GM12878 (cell line): ENCODE measurements around the gene ITCH.

Experiments
- CTCF ChIP-seq, 3 experiments: IDR thresholded peaks in 2 of 3; conservative IDR thresholded peaks in 1 of 3; 2 replicates each; pipeline ENCODE4 v1.5.1; 2011; ENCODE audit warnings: low read depth in 3 of 3, low read length in 3 of 3, mild to moderate bottlenecking in 3 of 3, control low read depth in 2 of 3, moderate library complexity in 2 of 3, inconsistent platforms in 1 of 3, mixed read lengths in 1 of 3; ENCODE audit not compliant: control insufficient read depth in 2 of 3, insufficient read depth in 1 of 3; ENCODE audit errors: extremely low read depth in 1 of 3
- ELK1 ChIP-seq: IDR thresholded peaks from 2 replicates; pipeline ENCODE4 v1.6.1; 2012; ENCODE audit warnings: low read depth, low read length, improper control_type of control experiment
- LARP7 ChIP-seq: fragments of 450-650 bp; IDR thresholded peaks from 2 replicates; pipeline ENCODE4 v1.6.1; 2017; ENCODE audit warnings: mild to moderate bottlenecking
- MYC ChIP-seq: IDR thresholded peaks from 2 replicates; pipeline ENCODE4 v1.6.1; 2011; ENCODE audit warnings: mild to moderate bottlenecking, low read length, moderate library complexity, inconsistent platforms; ENCODE audit not compliant: insufficient read depth, insufficient replicate concordance, insufficient read length, severe bottlenecking
- POLR2AphosphoS5 ChIP-seq: IDR thresholded peaks from 2 replicates; pipeline ENCODE4 v1.6.1; 2011; ENCODE audit warnings: mild to moderate bottlenecking, low read length, inconsistent platforms
- TAF1 ChIP-seq: IDR thresholded peaks from 2 replicates; pipeline ENCODE4 v1.6.1; 2011; ENCODE audit warnings: mild to moderate bottlenecking, low read depth, low read length, borderline replicate concordance
- ZNF274 ChIP-seq: IDR thresholded peaks from one replicate; pipeline ENCODE4 v1.8.0; 2011; ENCODE audit not compliant: insufficient read length, insufficient read depth
- ZSCAN29 ChIP-seq: fragments of 450-650 bp; IDR thresholded peaks from 2 replicates; pipeline ENCODE4 v1.6.1; 2017; ENCODE audit warnings: mild to moderate bottlenecking, moderate library complexity
- TF ChIP-seq, protein P1 (sequence below): IDR thresholded peaks from 2 replicates; pipeline ENCODE4 v1.6.1; 2012; ENCODE audit warnings: low read depth, low read length, improper control_type of control experiment

- TF ChIP-seq LARP7 (no peak), CTCF (IDR thresholded peaks at IDR 0.05 in 2 of 3, conservative IDR thresholded peaks at IDR 0.05 in 1 of 3; ENCODE audit: control insufficient read depth in 2 of 3, extremely low read depth in 1 of 3, insufficient read depth in 1 of 3, low read depth in 3 of 3, low read length in 3 of 3) (no peak), TAF1 (no peak), POLR2AphosphoS5 (no peak), ELK1 (no peak), MYC (no peak), ZSCAN29 (no peak), ZNF274 (no peak)
- TF ChIP-seq, protein P1, sequence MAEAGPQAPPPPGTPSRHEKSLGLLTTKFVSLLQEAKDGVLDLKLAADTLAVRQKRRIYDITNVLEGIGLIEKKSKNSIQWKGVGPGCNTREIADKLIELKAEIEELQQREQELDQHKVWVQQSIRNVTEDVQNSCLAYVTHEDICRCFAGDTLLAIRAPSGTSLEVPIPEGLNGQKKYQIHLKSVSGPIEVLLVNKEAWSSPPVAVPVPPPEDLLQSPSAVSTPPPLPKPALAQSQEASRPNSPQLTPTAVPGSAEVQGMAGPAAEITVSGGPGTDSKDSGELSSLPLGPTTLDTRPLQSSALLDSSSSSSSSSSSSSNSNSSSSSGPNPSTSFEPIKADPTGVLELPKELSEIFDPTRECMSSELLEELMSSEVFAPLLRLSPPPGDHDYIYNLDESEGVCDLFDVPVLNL: no peak
Measured at GRCh38 chr20:34534391-34535165, 171.5 kb downstream of the ITCH start.
